GM11168 (cell line): ENCODE results near the gene MYO5A.
"Not testable (repeated sequence)": the region's sequence is repeated elsewhere in the genome, so short reads cannot be mapped to it uniquely, and the experiment has no call there.

Source experiments
- in situ Hi-C: fragments of 300-500 bp; cut with MboI; formaldehyde crosslinking; loops from one replicate; pipeline ENCODE4 v1.12.0; 2022; ENCODE audit warnings: low sequenced_read_pairs; ENCODE audit not compliant: unreplicated experiment

MYO5A gene

DNA sequence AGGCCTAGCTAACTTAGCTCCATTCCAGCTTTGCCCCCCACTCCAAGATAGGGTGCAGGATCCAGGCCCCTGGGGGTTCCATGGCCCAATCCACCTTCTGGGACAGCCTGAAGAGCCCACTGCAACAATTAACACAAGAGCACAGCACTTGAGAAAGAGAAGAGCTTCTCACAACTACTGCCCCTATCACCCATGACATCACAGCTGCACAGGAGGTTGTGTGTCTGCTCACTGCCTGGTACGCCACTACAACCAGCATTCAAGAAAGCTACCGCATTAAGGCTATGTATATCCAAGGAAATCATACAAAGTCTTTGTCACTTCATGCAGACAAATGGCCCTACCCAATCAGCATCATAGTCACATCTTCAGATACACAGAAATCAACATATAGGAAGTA lies 62.0 kb downstream of the MYO5A start:
- in situ Hi-C loops: no loop called here

DNA sequence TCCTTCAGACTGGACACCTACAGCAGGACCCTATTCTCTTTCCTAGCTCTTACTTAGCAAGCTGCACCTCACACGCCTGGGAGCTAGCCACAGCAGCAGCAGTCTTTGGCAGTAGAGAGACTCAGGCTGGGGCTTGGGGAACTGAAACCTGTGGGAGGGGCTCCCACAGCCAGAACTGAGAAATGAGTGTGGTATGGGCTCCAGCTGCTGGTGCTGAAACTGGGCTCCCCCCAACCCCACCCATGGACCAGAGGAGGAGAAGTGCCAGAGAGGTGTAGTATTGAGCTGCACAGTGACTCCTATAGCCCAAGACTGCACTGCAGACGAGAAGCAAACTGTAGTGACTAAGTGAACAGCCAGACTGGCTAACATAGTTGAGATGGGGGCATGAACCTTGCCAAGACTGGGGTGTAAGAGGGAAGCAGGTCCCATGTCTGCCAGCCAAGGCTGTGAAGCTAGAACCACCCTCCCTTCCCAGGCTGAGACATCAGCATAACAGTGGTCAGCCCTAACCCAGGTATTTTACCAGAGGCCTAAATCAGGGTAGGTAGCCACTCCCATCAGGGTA lies 62.5 kb downstream of the MYO5A start:
- in situ Hi-C loops: no loop called here

DNA sequence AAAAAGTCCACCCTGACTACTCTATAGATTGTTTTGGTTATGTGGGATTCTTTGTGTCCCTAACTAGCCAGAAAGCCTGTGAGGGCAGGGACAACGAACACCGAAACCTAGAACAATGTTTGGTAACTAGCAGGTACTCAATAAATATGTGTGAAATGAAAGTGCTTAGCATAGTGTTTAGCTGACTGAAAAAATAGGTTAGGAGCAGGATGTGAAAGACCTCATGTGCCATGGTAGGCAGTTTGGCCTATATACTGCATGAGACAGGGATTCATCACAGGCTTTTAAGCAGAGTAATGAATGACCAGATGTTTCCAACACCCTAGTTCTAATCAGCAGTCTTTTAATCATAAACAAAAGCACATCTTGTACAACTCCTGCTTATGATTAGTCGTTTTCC lies 64.2 kb downstream of the MYO5A start:
- in situ Hi-C loops: no loop called here

DNA sequence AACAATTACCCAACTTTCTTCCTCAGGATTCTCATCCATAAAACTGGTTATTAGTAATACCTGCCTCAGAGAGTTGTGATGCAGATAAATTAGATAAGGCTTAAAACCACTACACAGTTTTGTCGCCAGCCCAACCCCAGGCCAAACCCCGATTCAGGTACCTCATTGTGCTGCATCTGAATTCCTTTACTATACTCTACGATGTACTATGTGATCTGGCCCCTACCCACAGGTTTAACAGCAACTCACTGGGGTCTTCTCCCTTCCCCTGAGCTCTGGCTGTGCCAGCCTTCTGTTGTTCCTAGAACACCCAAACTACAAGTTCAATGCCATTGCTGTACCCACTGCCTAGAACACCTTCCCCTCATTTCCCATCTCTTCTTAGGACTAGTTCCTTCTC lies 64.6 kb downstream of the MYO5A start:
- in situ Hi-C loops: no loop called here

DNA sequence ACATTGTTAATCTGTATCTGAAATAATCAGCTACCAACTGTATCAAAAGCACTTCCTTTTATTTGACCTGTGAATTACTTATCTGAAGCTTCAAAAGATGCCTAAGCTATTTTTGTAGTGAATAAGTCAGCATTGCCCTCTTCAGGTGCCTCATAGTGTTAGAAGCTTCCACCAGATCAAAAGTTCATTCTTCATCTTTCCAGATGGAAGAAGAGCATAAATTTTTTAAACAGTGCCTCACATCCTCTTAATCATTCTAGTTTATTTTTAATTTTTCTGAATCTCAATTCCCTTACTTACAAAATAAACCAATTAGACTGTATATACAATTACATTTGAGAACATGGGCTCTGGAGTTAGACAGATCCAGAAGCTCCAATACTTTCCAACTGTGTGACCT lies 65.0 kb downstream of the MYO5A start:
- in situ Hi-C loops: no loop called here

DNA sequence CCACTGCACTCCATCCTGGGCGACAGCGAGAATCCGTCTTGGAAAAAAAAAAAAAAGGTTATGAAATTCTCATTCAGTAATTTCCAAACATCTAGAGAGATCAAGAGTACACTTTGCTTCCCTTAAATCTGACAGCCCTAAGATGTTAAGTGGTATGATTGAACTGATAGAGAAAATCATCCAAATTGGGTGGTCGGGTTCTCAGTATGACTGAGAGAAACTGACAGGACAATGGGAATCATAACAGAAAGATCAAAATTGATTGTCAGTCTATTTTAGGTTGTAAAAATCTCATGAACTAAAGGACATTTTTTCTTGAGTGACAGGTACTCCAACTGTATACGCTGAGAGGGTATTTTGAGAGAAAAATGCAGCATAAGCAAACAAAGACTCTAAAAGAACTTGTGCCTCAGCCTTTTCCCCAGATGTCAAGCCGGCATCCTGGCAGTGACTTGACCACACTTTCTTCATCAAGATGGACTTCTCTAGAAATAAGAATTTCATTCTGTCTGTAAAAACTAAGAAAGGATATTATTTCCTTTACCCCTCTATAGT lies 65.8 kb downstream of the MYO5A start:
- in situ Hi-C loops: no loop called here

DNA sequence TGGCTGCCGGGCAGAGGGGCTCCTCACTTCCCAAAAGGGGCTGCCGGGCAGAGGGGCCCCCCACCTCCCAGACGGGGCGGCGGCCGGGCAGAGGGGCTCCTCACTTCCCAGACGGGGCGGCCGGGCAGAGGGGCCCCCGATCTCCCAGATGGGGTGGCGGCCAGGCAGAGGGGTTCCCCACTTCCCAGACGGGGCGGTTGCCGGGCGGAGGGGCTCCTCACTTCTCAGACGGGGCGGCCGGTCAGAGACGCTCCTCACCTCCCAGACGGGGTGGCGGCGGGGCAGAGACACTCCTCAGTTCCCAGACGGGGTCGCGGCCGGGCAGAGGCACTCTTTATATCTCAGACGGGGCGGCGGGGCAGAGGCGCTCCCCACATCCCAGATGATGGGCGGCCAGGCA lies 69.0 kb downstream of the MYO5A start:
- in situ Hi-C loops: not testable (repeated sequence)

DNA sequence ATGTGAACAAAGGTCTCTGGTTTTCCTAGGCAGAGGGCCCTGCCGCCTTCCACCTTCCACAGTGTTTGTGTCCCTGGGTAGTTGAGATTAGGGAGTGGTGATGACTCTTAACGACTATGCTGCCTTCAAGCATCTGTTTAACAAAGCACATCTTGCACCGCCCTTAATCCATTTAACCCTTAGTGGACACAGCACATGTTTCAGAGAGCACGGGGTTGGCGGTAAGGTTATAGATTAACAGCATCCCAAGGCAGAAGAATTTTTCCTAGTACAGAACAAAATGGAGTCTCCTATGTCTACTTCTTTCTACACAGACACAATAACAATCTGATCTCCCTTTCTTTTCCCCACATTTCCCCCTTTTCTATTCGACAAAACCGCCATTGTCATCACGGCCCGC lies 69.4 kb downstream of the MYO5A start:
- in situ Hi-C loops: not testable (repeated sequence)

DNA sequence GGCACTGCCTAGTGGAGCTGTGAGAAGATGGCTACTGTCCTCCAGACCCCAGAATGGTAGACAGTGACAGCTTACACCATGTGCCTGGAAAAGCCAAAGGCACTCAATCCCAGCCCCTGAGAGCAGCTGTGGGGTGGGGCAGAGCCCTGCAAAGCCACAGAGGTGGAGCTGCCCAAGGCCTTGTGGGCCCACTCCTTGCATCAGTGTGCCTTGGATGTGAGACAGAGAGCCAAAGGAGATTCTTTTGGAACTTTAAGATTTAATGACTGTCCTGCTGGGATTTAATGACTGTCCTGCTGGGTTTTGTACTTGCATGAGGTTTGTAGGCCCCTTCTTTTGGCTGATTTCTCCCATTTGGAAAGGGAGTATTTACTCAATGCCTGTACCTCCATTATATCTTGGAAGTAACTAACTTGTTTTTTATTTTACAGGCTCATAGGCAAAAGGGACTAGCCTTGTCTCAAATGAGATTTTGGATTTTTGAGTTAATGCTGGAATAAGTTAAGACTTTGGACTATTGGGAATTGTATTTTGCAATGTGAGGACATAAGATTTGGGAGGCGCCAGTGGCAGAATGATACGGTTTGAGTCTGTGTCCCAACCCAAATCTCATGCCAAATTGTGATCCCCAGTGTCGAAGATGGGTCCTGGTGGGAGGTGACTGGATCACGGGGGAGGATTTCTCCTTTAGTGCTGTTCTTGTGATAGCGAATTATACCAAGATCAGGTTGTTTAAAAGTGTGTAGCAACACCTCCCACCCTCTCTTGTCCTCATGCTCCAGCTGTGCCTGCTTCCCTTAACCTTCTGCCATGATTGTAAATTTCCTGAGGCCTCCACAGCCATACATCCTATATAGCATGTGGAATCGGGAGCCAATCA lies 80.4 kb downstream of the MYO5A start:
- in situ Hi-C loops: no loop called here

DNA sequence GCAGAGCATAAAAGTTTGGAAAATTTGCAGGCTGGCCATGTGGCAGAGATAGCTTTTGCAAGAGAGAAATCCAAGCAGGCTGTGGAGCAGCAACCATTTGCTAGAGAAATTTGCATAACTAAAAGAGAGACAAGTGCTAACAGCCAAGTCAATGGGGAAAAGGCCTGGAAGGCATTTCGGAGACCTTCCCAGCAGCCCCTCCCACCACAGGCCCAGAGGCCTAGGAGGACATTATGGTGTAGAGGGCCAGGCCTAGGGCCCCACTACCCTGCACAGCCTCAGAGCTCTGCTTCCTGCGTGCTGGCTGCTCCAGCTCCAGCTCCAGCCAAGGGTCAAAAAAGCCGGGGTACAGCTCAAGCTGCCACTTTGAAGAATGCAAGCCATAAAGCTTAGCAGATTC lies 82.7 kb downstream of the MYO5A start:
- in situ Hi-C loops: no loop called here

DNA sequence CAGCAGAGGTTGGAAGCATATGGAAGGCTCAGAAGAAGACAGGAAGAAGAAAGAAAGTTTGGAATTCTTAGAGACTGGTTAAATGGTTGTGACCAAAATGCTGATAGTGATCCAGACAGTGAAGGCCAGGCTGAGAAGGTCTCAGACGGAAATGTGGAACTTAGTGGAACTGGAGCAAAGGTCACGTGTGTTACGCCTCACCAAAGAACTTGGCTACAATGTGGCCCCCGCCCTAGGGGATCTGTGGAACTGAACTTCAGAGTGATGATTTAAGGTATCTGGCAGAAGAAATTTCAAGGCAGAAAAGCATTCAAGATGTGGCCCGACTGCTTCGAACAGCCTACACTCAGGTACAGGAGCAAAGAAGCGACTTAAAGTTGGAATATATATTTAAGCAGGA lies 83.1 kb downstream of the MYO5A start:
- in situ Hi-C loops: no loop called here

DNA sequence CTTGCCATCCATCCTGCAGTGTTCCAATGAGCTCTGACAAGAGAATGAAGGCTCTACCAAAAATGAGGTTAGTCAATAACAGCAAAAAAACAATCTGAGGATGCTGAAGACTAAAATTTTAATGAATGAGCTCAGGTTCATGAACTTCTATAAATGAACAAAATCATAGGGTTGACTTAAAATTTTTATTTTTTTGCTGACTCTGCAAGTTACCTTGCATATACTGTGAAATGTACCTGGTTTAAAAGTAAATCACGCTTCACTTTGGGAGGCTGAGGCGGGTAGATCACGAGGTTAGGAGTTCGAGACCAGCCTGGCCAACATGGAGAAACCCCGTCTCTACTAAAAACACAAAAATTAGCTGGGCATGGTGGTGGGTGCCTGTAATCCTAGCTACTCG lies 85.5 kb downstream of the MYO5A start:
- in situ Hi-C loops: not testable (repeated sequence)

DNA sequence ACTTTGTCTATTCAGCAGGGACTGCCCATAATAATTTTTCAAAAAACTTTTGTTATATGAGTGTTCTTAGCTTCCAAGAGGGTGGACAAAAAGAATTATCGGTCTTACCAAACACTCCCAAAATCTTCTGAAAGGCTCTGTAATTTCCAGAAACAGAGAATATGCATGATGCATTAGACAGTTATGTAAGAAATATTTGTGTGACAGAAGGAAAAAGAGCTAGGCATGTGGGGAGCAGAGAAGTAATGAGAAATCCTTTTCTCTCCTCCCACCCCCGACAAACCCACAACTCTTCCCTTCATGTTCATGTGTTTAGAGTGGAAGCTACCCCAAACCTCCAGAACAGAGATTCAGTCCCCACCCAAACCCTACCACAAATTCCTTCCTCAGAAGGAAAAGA lies 86.8 kb downstream of the MYO5A start:
- in situ Hi-C loops: no loop called here

DNA sequence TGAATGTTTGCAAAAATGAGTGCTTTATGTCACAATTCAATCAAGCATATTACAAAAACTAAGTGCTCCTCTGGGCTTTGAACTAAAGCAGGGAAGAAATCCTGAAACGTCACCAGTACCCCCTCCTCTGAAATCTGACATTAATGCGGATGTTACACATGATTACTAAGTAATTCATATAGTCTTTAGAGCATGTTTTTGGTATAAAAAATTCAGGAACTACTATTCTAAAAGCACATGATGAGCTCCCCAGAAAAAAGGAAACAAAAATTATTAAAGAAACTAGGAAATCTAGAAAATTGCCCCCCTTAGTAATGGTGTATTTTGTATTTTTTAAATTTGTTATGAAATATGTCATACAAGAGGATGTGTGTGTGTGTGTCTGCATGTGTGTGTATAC lies 87.7 kb downstream of the MYO5A start:
- in situ Hi-C loops: no loop called here

DNA sequence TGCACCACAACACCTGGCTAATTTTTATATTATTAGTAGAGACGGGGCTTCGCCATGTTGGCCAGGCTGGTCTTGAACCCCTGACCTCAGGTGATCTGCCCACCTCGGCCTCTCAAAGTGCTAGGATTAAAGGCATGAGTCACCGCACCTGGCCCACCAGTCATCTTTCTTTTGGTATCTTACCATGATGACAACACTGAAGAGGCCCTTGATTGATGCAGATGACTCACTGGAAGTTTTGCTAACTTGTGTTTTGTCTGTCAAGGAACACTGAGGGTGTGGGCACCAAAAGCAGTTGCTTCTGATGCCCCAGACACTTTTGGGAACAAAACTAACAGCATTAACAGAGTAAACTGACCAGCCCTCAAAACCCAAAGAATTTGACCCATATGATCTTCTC lies 88.3 kb downstream of the MYO5A start:
- in situ Hi-C loops: no loop called here

DNA sequence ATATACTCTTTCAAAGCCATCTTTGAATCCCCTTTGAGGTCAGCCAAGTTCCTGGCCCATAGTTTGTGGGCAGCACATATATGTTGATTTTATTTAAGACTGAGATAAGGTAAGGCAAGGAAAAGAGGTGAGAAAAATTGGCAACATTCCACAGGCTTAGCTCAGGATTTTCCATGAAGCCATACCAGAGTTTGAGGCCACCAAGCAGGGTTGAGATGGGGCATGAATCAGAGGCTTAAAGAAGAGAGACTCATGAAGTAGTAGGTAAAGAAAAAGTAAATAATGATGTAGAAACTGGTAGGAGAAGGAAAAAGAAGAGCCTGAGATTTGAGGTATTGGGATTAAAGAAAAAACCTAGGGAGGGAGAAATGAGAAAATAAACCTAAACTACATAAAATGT lies 89.2 kb downstream of the MYO5A start:
- in situ Hi-C loops: no loop called here

DNA sequence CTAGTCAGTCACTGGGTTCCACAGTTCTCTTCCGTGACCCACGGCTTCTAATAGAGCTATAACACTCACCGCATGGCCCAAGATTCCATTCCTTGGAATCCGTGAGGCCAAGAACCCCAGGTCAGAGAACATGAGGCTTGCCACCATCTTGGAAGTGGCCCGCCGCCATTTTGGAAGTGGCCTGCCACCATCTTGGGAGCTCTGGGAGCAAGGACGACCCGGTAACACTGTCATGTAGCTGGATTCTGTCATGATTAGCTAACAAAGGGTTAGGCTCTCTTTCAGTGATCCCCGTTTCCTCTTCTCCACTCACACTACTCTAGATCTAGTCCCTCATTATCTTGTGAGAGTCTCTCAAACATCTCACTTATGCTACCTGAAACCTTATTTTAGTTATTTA lies 89.6 kb downstream of the MYO5A start:
- in situ Hi-C loops: not testable (repeated sequence)

DNA sequence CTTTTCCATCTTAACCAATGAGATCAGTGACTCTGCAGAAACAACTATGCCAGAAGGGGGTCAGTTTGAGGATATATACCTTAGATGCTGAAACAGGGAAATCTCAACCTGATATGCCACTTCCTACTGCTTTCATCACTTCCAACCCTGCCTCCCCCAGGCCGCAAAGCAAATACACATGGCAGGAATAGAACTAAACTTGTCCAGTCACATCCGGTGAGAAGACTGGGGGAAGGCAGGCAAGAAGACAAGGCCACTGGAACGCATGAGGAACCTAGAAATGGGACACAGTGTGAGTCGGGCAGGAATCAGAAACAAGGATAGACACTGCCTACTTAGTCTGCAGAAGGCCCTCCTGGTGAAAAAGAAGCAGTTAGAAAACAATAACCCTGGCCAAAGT lies 90.6 kb downstream of the MYO5A start:
- in situ Hi-C loops: no loop called here

DNA sequence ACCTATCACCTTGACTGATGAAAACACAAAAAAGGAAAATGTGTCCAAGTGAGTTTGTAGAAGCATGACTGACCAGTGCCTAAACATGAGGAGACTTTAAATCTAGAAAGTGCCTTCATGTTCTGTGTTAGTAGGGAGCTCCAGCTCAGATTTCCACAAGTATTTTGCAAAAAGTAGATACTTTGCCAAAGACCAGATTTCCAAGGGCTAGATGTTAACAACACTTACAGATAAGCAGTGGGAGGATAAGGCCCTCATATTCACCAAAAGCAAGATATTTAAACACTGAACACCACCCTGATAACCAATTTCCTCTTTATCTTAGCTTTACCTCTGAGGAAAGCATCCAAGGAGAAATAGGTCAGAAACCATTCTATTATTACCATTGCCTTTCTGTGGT lies 91.0 kb downstream of the MYO5A start:
- in situ Hi-C loops: no loop called here

DNA sequence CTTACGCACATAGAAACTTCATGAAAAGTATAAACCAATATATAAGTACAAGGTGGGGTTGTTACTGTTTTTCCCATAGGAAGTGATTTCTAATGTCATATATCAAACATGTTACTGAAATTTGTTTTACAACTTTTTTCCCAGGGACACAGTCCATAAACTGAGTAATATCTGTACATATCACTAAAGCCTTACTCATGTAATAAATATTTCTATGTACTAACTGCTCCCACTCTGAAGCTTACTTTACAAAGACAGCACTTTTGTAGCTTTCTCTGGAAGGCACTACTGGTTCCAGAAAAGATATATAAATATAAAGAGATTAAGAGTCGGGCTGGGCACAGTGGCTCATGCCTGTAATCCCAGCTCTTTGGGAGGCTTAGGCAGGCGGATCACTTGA lies 91.7 kb downstream of the MYO5A start:
- in situ Hi-C loops: no loop called here

DNA sequence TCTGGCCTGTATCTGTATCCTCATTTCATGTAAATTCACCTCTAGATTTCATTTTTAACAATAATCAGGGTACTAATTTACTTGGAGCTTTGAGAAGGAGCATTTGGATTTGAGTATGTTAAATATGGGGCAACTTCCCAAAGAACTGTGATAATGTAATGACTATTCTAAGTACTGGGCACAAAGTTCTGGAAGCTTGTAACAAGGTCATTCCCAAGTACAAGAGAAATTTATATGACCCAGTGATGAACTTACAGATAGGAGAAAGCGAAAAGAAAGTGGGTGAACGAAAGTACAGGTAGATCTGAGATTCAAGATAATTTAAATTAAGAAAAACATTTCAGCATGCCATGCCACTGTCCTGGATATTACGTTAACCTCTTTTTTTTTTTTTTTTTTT lies 93.8 kb downstream of the MYO5A start:
- in situ Hi-C loops: no loop called here

DNA sequence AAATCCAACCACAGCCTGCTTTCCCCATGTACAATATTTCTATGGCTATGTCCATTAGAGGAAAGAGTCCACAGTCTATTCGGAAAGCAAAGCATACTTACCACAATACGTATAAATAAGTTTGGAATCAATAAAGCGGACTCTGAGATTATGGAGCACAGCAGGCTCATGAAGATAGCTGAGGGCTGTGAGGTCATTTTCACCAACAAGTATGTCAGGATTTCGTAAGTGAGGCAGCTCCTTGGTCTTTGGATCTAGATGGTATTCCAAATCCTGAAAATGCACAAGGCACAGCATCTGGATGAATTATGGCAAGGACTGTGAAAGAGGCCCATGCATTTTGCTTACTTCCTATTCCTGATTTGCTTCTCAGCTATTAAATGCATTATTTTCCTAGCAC lies 100.4 kb downstream of the MYO5A start:
- in situ Hi-C loops: no loop called here
